Spinal cord (tissue), 10 donors: ENCODE measurements around the gene PRKN. TPM values are rescaled to one million over a fixed set of nuclear protein-coding genes. Genes with fewer than 3 reads are reported as not detected.
"Not testable (repeated sequence)": the region's sequence is repeated elsewhere in the genome, so short reads cannot be mapped to it uniquely, and the experiment has no call there.

Experiments
- DNase-seq, 6 donors: peaks; one replicate each; pipeline versions ENCODE4 v3.0.0 to v3.0.0-alpha.2; 2013 to 2015; ENCODE audit warnings: low spot score in 6 of 6, low read depth in 4 of 6
- H3K27ac ChIP-seq: one replicate; pipeline ENCODE4 v1.5.1; 2013; ENCODE audit warnings: low read depth, low read length, control low read depth
- H3K27me3 ChIP-seq: one replicate; pipeline ENCODE4 v1.6.1; 2013; ENCODE audit warnings: low read length; ENCODE audit not compliant: control insufficient read depth, insufficient read depth
- H3K36me3 ChIP-seq: one replicate; pipeline ENCODE4 v1.6.1; 2013; ENCODE audit warnings: low read length; ENCODE audit not compliant: control insufficient read depth, insufficient read depth
- H3K4me1 ChIP-seq: one replicate; pipeline ENCODE4 v1.6.1; 2013; ENCODE audit warnings: low read length; ENCODE audit not compliant: control insufficient read depth, insufficient read depth
- H3K4me3 ChIP-seq: one replicate; pipeline ENCODE4 v1.5.1; 2013; ENCODE audit warnings: low read depth, low read length, control low read depth
- H3K9me3 ChIP-seq: one replicate; pipeline ENCODE4 v1.6.1; 2013; ENCODE audit warnings: low read length; ENCODE audit not compliant: control insufficient read depth, insufficient read depth
- WGBS: methylation state at CpG from one replicate; pipeline ENCODE4 v1.1.5; 2013; ENCODE audit warnings: missing lambda C conversion rate; ENCODE audit not compliant: insufficient coverage; 5-methylcytosine and 5-hydroxymethylcytosine counted together
- polyA plus RNA-seq, 2 donors: library from polyadenylated mRNA; unstranded; fragments of 120-200 nt; gene quantifications; one replicate each; pipeline ENCODE4 v1.2.1, GENCODE V29; 2013; ENCODE audit not compliant: insufficient read length in 2 of 2
- total RNA-seq, 2 donors: library from RNA; depleted of rRNA in 1 of 2; stranded (reverse); fragments of 120-200 nt in 1 of 2; fragments of >200 nt in 1 of 2; gene quantifications; one replicate each; pipeline versions ENCODE4 v1.2.3 to v1.2.4, GENCODE V29; 2013 to 2014
- donor health status: healthy.

Gene PRKN
- total and polyA plus RNA-seq, 4 donors, result 7.4 to 9.5 (median 8.4) TPM

- no peaks in the 10 kb centered on the region for H3K27me3 ChIP-seq
- 100% methylated on average over 1 of the region's 2 CpGs for WGBS
- H3K27ac ChIP-seq, result no peak overlapping the region
- no peaks in the 10 kb centered on the region for H3K36me3 ChIP-seq
- DNase-seq, result no peak
- no peaks in the 10 kb centered on the region for H3K4me1 ChIP-seq
- no peak overlapping the region for H3K4me3 ChIP-seq
- no peaks in the 10 kb centered on the region for H3K9me3 ChIP-seq
These were observed 1204.2 kb downstream of the PRKN start for GRCh38 chr6:161523362-161523761.

- Histone ChIP-seq H3K27ac (no peak overlapping the region), H3K4me1 (no peaks in the 10 kb centered on the region), H3K4me3 (no peak overlapping the region), H3K9me3 (no peaks in the 10 kb centered on the region), H3K27me3 (no peaks in the 10 kb centered on the region), H3K36me3 (no peaks in the 10 kb centered on the region)
- WGBS, result 63% methylated on average over 2 of the region's 5 CpGs
- DNase-seq, result peak in 1 of 6 donors; percentile 84
These were observed 1205.3 kb downstream of the PRKN start for GRCh38 chr6:161522276-161522675.

GRCh38 chr6:161511447-161512095 lies 1216.0 kb downstream of the PRKN start:
- no peaks in the 10 kb centered on the region for H3K27me3 ChIP-seq
- H3K27ac ChIP-seq, result no peak overlapping the region
- H3K4me3 ChIP-seq, result no peak overlapping the region
- no peaks in the 10 kb centered on the region for H3K9me3 ChIP-seq
- peaks cover 3% of the 10 kb centered on the region for H3K4me1 ChIP-seq
- peak in 2 of 6 donors; percentile 64 to 92 for DNase-seq
- 9% methylated on average over 4 of the region's 9 CpGs for WGBS
- H3K36me3 ChIP-seq, result no peaks in the 10 kb centered on the region

GRCh38 chr6:161508341-161508740 lies 1219.2 kb downstream of the PRKN start:
- Histone ChIP-seq H3K9me3 (no peaks in the 10 kb centered on the region), H3K4me1 (peaks cover 3% of the 10 kb centered on the region), H3K4me3 (no peak overlapping the region), H3K36me3 (no peaks in the 10 kb centered on the region), H3K27ac (no peak overlapping the region), H3K27me3 (no peaks in the 10 kb centered on the region)
- 89% methylated on average over 6 of the region's 6 CpGs for WGBS
- DNase-seq, result peak in 1 of 6 donors; percentile 47

- Histone ChIP-seq H3K27ac (no peak overlapping the region), H3K36me3 (no peaks in the 10 kb centered on the region), H3K27me3 (no peaks in the 10 kb centered on the region), H3K9me3 (no peaks in the 10 kb centered on the region), H3K4me3 (no peak overlapping the region), H3K4me1 (peaks cover 3% of the 10 kb centered on the region)
- no peak for DNase-seq
- 75% methylated on average over 4 of the region's 4 CpGs for WGBS
These were observed 1220.2 kb downstream of the PRKN start for GRCh38 chr6:161507375-161507774.

- DNase-seq, result no peak
- Histone ChIP-seq H3K27ac (no peak overlapping the region), H3K4me3 (no peak overlapping the region), H3K27me3 (no peaks in the 10 kb centered on the region), H3K4me1 (no peaks in the 10 kb centered on the region), H3K9me3 (no peaks in the 10 kb centered on the region), H3K36me3 (no peaks in the 10 kb centered on the region)
- WGBS, result no CpG with 5 or more reads among the region's 4 CpGs
These were observed 1224.0 kb downstream of the PRKN start for GRCh38 chr6:161503570-161503969.

- Histone ChIP-seq H3K27ac (no peak overlapping the region), H3K9me3 (no peaks in the 10 kb centered on the region), H3K4me3 (no peak overlapping the region), H3K27me3 (no peaks in the 10 kb centered on the region), H3K4me1 (no peaks in the 10 kb centered on the region), H3K36me3 (no peaks in the 10 kb centered on the region)
- 83% methylated on average over 1 of the region's 4 CpGs for WGBS
- no peak for DNase-seq
These were observed 1228.7 kb downstream of the PRKN start for GRCh38 chr6:161498881-161499280.

- DNase-seq, result peak in 2 of 6 donors; percentile 18 to 63
- Histone ChIP-seq H3K36me3 (no peaks in the 10 kb centered on the region), H3K4me3 (no peak overlapping the region), H3K27ac (no peak overlapping the region), H3K27me3 (no peaks in the 10 kb centered on the region), H3K9me3 (no peaks in the 10 kb centered on the region), H3K4me1 (no peaks in the 10 kb centered on the region)
- WGBS, result 40% methylated on average over 1 of the region's 7 CpGs
These were observed 1229.2 kb downstream of the PRKN start for GRCh38 chr6:161498359-161498758.

GRCh38 chr6:161496941-161497340 lies 1230.6 kb downstream of the PRKN start:
- no peak overlapping the region for H3K4me3 ChIP-seq
- no peak for DNase-seq
- 90% methylated on average over 6 of the region's 8 CpGs for WGBS
- H3K27me3 ChIP-seq, result no peaks in the 10 kb centered on the region
- H3K4me1 ChIP-seq, result no peaks in the 10 kb centered on the region
- no peaks in the 10 kb centered on the region for H3K36me3 ChIP-seq
- H3K9me3 ChIP-seq, result no peaks in the 10 kb centered on the region
- H3K27ac ChIP-seq, result no peak overlapping the region

GRCh38 chr6:161496271-161496670 lies 1231.3 kb downstream of the PRKN start:
- WGBS, result no CpG with 5 or more reads among the region's 4 CpGs
- DNase-seq, result not testable (repeated sequence)

More at GRCh38 chr6:161496271-161496670, 1231.3 kb downstream of the PRKN start:
- not testable (repeated sequence) for H3K9me3 ChIP-seq, H3K36me3 ChIP-seq, H3K27ac ChIP-seq, H3K4me3 ChIP-seq, H3K4me1 ChIP-seq, H3K27me3 ChIP-seq
